ENCODE measurements around the gene NAIP. TPM values are rescaled to one million over a fixed set of nuclear protein-coding genes. Genes with fewer than 3 reads are reported as not detected.
"Not testable (repeated sequence)": the region's sequence is repeated elsewhere in the genome, so short reads cannot be mapped to it uniquely, and the experiment has no call there.

The NAIP gene
- total and polyA plus RNA-seq, 4 donors = 3.5 to 84.5 (median 19.8) TPM

DNA sequence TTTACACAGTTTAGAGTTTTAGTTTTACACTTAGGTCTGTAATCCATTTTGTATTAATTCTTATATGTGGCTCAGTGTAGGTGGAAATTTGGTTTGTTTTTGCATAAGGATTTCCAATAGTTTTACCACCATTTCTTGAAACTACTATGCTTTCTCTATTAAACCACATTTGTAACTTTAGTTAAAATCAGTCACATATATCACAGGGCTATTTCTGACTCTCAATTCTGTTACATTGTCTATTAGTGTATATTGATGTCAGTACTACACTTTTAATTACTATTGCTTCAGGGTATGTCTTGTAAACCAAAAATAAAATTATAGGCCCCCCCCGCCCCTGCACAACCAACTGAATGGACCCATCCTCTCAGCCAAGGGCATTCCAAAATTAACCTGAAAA is 92.6 kb downstream of the NAIP start:
- DNase-seq; H3K4me1 ChIP-seq (ENCODE audit: control insufficient read depth in 1 of 2, insufficient read depth in 2 of 2, low read length in 2 of 2); H3K36me3 ChIP-seq (ENCODE audit: control insufficient read depth in 1 of 2, insufficient read depth in 2 of 2, low read length in 1 of 2); H3K4me3 ChIP-seq (ENCODE audit: low read length in 2 of 2); H3K9me3 ChIP-seq (ENCODE audit: control insufficient read depth, low read length); intact Hi-C loops (cut with DNase I); H3K27ac ChIP-seq (ENCODE audit: low read depth in 1 of 2, low read length in 2 of 2); ATAC-seq (ENCODE audit: low FRiP score); H3K27me3 ChIP-seq (ENCODE audit: control insufficient read depth in 1 of 2, insufficient read depth in 2 of 2, low read length in 1 of 2): not testable (repeated sequence)
- no CpG with 5 or more reads among the region's 1 CpG for WGBS, 2 donors

DNA sequence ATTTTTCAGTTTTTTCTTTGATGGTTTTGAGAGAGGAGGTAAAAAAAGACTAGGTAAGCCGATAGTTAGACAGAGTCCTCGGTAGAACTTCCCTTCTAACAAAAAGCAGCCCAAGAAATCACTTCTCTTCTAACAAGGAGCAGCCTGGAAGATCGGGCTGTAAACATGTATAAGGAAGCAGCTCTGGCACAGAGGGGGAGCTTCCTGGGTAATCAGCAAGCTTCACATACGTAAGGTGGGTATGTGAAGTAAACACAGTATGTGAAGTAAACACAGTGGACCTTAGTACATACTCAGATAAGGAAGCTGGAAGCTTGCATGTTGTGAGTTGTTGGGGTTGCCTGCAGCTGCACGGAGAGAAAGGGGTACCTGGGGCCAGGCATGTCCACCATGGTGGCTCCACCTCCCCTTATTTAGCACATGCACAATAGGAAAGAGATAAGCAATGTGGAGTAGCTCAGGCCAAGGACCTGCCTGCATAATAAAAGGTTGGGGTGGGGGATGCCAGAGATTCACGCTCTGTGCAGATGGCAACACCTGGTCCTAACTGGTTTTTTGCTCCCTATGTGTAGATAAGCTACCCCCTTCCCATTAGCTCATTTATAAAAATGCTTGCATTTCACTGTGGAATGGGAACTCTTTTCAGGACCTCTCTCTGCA is 93.3 kb downstream of the NAIP start:
- H3K27me3 ChIP-seq (ENCODE audit: control insufficient read depth in 1 of 2, insufficient read depth in 2 of 2, low read length in 1 of 2); H3K4me1 ChIP-seq (ENCODE audit: control insufficient read depth in 1 of 2, insufficient read depth in 2 of 2, low read length in 2 of 2); H3K4me3 ChIP-seq (ENCODE audit: low read length in 2 of 2); ATAC-seq (ENCODE audit: low FRiP score); intact Hi-C loops (cut with DNase I); H3K36me3 ChIP-seq (ENCODE audit: control insufficient read depth in 1 of 2, insufficient read depth in 2 of 2, low read length in 1 of 2); H3K27ac ChIP-seq (ENCODE audit: low read depth in 1 of 2, low read length in 2 of 2); H3K9me3 ChIP-seq (ENCODE audit: control insufficient read depth, low read length); DNase-seq: not testable (repeated sequence)
- WGBS, 2 donors = no CpG with 5 or more reads among the region's 6 CpGs

DNA sequence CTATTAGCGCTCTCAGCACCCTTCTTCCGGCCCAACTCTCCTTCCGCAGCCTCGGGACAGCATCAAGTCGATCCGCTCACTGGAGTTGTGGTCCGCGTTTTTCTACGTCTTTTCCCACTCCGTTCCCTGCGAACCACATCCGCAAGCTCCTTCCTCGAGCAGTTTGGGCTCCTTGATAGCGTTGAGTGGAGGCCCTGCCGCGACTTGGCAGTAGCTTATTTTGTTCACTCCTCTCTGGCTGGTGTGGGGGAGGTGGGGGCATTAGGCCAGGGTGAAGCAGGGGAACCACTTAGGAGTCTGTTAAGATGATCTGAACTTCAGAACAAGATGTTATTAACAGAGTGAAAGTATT is 100.0 kb downstream of the NAIP start:
- DNase-seq; H3K4me1 ChIP-seq (ENCODE audit: control insufficient read depth in 1 of 2, insufficient read depth in 2 of 2, low read length in 2 of 2); H3K4me3 ChIP-seq (ENCODE audit: low read length in 2 of 2); intact Hi-C loops (cut with DNase I); H3K27me3 ChIP-seq (ENCODE audit: control insufficient read depth in 1 of 2, insufficient read depth in 2 of 2, low read length in 1 of 2); H3K36me3 ChIP-seq (ENCODE audit: control insufficient read depth in 1 of 2, insufficient read depth in 2 of 2, low read length in 1 of 2); H3K27ac ChIP-seq (ENCODE audit: low read depth in 1 of 2, low read length in 2 of 2); H3K9me3 ChIP-seq (ENCODE audit: control insufficient read depth, low read length): not testable (repeated sequence)
- peak; percentile 65 for ATAC-seq (ENCODE audit: low FRiP score)
- no CpG with 5 or more reads among the region's 16 CpGs for WGBS, 2 donors

Other genes with a start within 250 kb of the NAIP start
- gene SERF1A, start 124.7 kb downstream of the NAIP start, total RNA-seq = 1 to 10 TPM; 5.0 to 5.9 TPM
- 1 to 10 TPM; 3.0 to 4.3 TPM for gene SERF1A, start 124.7 kb downstream of the NAIP start, polyA plus RNA-seq
- 10 to 100 TPM; 23.1 to 33.4 TPM for gene SMN1, start 100.3 kb downstream of the NAIP start, total RNA-seq
- 10 to 100 TPM; 18.8 to 27.7 TPM for gene SMN1, start 100.3 kb downstream of the NAIP start, polyA plus RNA-seq
- 10 to 100 TPM; 25.3 to 25.7 TPM for gene GTF2H2, start 42.3 kb upstream of the NAIP start, total RNA-seq
- 10 to 100 TPM in 1 of 2 donors, 1 to 10 TPM in 1; 4.5 to 13.0 TPM for gene GTF2H2, start 42.3 kb upstream of the NAIP start, polyA plus RNA-seq